ENCODE measurements around the gene HSPA1L.

- TF ChIP-seq, protein P1, sequence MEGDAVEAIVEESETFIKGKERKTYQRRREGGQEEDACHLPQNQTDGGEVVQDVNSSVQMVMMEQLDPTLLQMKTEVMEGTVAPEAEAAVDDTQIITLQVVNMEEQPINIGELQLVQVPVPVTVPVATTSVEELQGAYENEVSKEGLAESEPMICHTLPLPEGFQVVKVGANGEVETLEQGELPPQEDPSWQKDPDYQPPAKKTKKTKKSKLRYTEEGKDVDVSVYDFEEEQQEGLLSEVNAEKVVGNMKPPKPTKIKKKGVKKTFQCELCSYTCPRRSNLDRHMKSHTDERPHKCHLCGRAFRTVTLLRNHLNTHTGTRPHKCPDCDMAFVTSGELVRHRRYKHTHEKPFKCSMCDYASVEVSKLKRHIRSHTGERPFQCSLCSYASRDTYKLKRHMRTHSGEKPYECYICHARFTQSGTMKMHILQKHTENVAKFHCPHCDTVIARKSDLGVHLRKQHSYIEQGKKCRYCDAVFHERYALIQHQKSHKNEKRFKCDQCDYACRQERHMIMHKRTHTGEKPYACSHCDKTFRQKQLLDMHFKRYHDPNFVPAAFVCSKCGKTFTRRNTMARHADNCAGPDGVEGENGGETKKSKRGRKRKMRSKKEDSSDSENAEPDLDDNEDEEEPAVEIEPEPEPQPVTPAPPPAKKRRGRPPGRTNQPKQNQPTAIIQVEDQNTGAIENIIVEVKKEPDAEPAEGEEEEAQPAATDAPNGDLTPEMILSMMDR (optimal IDR thresholded peaks at IDR 0.05 in 1 of 3, IDR thresholded peaks at IDR 0.05 in 1 of 3, conservative IDR thresholded peaks at IDR 0.05 in 1 of 3; ENCODE audit: extremely low read depth in 1 of 3, insufficient read depth in 2 of 3, low read length in 3 of 3) = no peak
- no peak for TF ChIP-seq EZH2 (IDR thresholded peaks at IDR 0.05; ENCODE audit: low read length)
Observed at GRCh38 chr6:31762356-31762755, 52.7 kb downstream of the HSPA1L start, which contains the start of gene SAPCD1.
